GM13976 (cell line): ENCODE data around the gene RPE.

ENCODE experiments used
- DNase-seq: peaks from one replicate; pipeline ENCODE4 v3.0.0; 2012; ENCODE audit warnings: low spot score
- in situ Hi-C: fragments of 300-500 bp; cut with MboI; formaldehyde crosslinking; loops from one replicate; pipeline ENCODE4 v1.12.0; 2022; ENCODE audit warnings: low sequenced_read_pairs, mixed read lengths, inconsistent platforms; ENCODE audit not compliant: unreplicated experiment
- TF ChIP-seq, protein P1 (sequence below): IDR thresholded peaks from 2 replicates; pipeline ENCODE4 v1.5.1; 2012; ENCODE audit warnings: borderline replicate concordance, mild to moderate bottlenecking; ENCODE audit not compliant: insufficient read depth; ENCODE audit errors: extremely low read depth, missing control alignments, control extremely low read depth

Gene RPE

DNA sequence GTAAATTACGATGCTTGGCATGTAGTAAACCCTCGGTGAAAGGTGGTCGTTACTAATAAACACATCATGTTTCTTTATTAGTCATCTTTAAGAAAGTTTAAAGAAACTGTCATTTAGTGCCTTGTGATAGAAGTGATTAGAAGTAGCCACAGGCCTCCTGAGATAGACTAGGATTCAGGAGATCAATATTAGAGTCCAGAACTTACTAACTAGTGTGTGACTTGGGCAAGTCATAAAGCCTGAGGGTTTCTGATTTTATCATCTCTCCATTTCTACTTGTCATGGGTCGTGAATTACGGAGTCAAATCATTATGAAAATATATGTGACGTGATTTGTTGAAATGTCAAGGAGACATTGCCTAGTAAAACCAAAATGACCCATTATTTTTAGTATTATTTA, 6.7 kb downstream of the RPE start:
- TF ChIP-seq, protein P1, sequence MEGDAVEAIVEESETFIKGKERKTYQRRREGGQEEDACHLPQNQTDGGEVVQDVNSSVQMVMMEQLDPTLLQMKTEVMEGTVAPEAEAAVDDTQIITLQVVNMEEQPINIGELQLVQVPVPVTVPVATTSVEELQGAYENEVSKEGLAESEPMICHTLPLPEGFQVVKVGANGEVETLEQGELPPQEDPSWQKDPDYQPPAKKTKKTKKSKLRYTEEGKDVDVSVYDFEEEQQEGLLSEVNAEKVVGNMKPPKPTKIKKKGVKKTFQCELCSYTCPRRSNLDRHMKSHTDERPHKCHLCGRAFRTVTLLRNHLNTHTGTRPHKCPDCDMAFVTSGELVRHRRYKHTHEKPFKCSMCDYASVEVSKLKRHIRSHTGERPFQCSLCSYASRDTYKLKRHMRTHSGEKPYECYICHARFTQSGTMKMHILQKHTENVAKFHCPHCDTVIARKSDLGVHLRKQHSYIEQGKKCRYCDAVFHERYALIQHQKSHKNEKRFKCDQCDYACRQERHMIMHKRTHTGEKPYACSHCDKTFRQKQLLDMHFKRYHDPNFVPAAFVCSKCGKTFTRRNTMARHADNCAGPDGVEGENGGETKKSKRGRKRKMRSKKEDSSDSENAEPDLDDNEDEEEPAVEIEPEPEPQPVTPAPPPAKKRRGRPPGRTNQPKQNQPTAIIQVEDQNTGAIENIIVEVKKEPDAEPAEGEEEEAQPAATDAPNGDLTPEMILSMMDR, result no peak
- DNase-seq, result no peak
- in situ Hi-C loops, result no loop called here

DNA sequence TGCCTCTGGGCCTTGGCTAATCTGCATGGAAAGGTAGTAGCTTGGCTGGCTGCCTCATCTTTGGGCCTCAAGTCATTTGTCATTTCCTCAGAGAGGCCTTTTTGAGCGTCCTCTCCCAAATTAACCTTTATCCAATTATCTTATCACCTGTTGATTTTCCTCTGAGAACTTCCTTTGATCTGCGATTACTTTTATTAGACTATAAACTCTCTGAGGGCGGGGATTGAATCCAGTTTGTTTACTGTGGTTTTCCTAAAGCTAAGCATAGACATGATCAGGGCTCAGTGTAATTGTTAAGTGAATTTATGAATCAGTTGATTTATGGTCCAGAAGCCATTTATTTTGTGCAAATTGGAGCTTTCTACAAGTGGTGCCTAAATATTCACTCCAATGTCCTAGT, 7.5 kb downstream of the RPE start:
- TF ChIP-seq, protein P1, result no peak
- no peak for DNase-seq
- in situ Hi-C loops, result no loop called here

DNA sequence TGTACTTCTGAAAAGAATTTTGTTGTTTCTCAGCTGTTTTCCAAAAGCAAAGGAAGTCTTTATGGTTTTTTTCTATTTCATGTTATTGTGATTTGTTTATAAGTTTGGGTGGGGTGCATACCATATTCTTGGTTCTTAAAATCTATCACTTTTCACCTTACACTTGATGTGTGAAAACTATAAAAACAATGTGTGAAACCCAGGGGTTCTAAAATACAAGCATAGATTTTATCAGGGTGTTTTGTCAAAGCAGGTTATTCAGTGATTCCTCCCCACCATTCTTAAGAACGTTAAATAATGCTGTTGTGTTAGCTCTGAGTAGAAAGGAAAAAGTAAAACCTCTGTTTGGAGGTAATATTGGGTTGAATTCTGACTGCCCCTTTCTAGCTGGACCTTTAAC, 17.7 kb downstream of the RPE start:
- DNase-seq, result no peak
- in situ Hi-C loops, result no loop called here
- TF ChIP-seq, protein P1, result no peak

DNA sequence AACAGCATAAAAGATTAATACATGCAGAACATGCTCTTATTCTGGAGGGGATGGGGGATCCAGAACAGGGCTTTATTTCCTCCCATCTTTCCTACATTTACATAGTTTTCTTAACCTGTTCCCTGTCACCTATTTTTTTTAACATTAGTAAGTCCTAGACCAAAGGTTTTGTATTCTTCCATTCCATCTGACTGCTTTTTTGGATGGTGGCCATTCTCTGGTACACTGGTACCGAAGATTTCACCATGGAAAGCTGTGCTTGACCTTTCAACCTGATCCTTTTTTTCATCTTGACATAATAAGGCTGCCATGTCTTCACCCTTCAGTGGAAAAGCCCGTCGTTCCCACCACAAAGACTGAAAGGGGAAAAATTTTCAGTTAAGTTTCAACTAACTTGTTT, 20.4 kb downstream of the RPE start:
- in situ Hi-C loops, result no loop called here
- DNase-seq, result no peak
- TF ChIP-seq, protein P1, result no peak

DNA sequence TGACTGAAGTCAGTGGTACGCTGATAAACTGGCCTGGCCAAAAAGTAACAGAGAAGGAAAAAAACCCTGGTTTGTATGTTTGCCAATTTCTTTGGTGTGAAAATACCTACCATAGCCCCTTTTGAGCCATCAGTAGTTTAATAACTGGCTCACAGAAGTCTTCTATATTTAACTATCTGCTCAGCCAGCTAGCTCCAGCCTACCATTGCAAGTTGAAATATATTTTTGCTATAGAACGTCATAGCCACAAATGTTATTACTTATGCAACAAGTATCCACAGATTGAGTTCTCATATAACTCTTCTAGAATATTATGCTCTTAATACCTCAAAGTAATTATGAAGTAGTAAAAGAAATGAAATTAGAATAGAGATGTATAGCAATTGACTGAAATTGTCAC, 25.2 kb downstream of the RPE start:
- TF ChIP-seq, protein P1, result no peak
- in situ Hi-C loops, result no loop called here
- DNase-seq, result no peak

DNA sequence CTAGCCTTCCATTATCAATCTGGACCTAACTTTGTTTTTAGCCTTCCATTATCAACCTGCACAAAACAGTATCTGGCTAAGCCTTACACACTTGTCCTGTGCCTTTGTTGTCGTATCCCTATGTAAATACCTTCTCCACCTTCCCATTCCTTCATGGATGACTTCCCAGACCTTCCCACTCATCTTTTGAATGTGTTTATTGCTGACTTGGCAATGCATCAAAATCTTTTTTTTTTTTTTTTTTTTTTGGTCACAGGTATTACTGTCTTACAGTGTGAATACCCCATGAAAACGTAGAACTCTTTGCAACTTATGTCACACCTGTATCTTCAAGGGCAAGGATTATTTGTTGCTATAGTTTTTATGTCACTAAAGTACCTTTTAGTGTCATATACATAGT, 25.7 kb downstream of the RPE start:
- DNase-seq, result no peak
- in situ Hi-C loops, result no loop called here
- TF ChIP-seq, protein P1, result no peak

DNA sequence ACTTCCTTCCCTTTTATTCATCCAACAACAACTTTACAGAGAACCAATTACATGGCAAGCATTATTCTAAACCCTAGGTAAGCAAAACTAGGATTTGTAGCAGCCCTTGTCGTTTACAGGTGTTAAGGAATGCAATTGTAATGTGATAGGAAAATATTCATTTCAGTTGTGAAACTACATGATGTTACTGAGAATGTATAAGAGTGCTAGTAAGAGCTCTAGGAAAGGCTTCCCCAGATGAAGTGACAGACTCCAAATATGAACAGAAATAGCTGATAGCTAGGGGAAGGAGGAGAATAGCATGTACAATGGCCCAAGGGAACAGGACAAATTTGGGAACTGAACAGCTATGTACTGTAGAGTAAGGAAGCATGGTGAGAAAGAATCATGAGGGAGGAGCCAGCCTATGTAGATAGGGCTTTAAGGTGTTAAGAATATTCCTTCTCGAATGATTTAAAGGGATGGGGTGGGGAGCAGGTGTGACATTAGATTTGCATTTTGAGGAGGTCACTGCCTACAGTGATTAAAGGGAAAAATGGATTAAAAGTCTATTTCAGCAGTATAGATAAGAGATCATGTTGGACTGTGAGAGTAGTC, 31.7 kb downstream of the RPE start:
- in situ Hi-C loops, result no loop called here
- no peak for DNase-seq
- TF ChIP-seq, protein P1, result no peak
